ENCODE data around the gene BSCL2.
A peak's percentile ranks its signal among the peaks of the same experiment; 100 is the strongest.
"Not testable (repeated sequence)": the region's sequence is repeated elsewhere in the genome, so short reads cannot be mapped to it uniquely, and the experiment has no call there.

Gene BSCL2

GRCh38 chr11:62716816-62717215 is 9.6 kb upstream of the BSCL2 start:
- no peak for DNase-seq

- DNase-seq: no peak
Measured at GRCh38 chr11:62716206-62716605, 9.0 kb upstream of the BSCL2 start.

- DNase-seq: no peak
Measured at GRCh38 chr11:62715150-62716130, 8.2 kb upstream of the BSCL2 start.

- DNase-seq: no peak
Measured at GRCh38 chr11:62713343-62713742, 6.1 kb upstream of the BSCL2 start.

GRCh38 chr11:62712861-62713260 is 5.6 kb upstream of the BSCL2 start:
- no peak for DNase-seq

GRCh38 chr11:62712276-62712812 is 5.1 kb upstream of the BSCL2 start:
- no peak for DNase-seq

- no peak for DNase-seq
Measured at GRCh38 chr11:62710001-62710345, 2.7 kb upstream of the BSCL2 start.

- peak; percentile 95 for DNase-seq
Measured at GRCh38 chr11:62709247-62710000, 2.2 kb upstream of the BSCL2 start.

GRCh38 chr11:62708793-62709192 is 1.6 kb upstream of the BSCL2 start:
- peak; percentile 63 for DNase-seq

- peak; percentile 23 for DNase-seq
Measured at GRCh38 chr11:62708392-62708791, 1.2 kb upstream of the BSCL2 start.

GRCh38 chr11:62706850-62707247 is 375 bp downstream of the BSCL2 start:
- DNase-seq: no peak

GRCh38 chr11:62705880-62706849 is 1.1 kb downstream of the BSCL2 start:
- peak; percentile 96 for DNase-seq

- no peak for DNase-seq
Measured at GRCh38 chr11:62705413-62705812, 1.8 kb downstream of the BSCL2 start.

GRCh38 chr11:62703921-62704320 is 3.3 kb downstream of the BSCL2 start:
- DNase-seq: not testable (repeated sequence)

GRCh38 chr11:62702246-62702645 is 5.0 kb downstream of the BSCL2 start:
- no peak for DNase-seq

GRCh38 chr11:62694455-62695167 is 12.6 kb downstream of the BSCL2 start:
- DNase-seq: peak; percentile 74

GRCh38 chr11:62693624-62694023 is 13.6 kb downstream of the BSCL2 start:
- DNase-seq: not testable (repeated sequence)

GRCh38 chr11:62689421-62690183 is 17.6 kb downstream of the BSCL2 start, which contains the start of gene LRRN4CL:
TSS of gene LRRN4CL (minus strand) at chr11:62689530. CDS start at chr11:62688508, 1,022 bp downstream.
- no peak for DNase-seq

GRCh38 chr11:62688491-62688890 is 18.7 kb downstream of the BSCL2 start:
- DNase-seq: no peak

- DNase-seq: no peak
Measured at GRCh38 chr11:62687508-62688396, 19.5 kb downstream of the BSCL2 start.
